Measurements from ENCODE around the gene NOS3.

The NOS3 gene

GRCh38 chr7:150965273-150965830, 25.5 kb upstream of the NOS3 start:
- DNase-seq = no peak

GRCh38 chr7:150966002-150966401, 24.8 kb upstream of the NOS3 start:
- DNase-seq = no peak

GRCh38 chr7:150967349-150967748, 23.5 kb upstream of the NOS3 start:
- no peak for DNase-seq

GRCh38 chr7:150968056-150968733, 22.6 kb upstream of the NOS3 start:
- no peak for DNase-seq

- no peak for DNase-seq
Observed at GRCh38 chr7:150968734-150969372, 22.0 kb upstream of the NOS3 start.

- DNase-seq = no peak
Observed at GRCh38 chr7:150969475-150969874, 21.3 kb upstream of the NOS3 start.

- DNase-seq = no peak
Observed at GRCh38 chr7:150970424-150970823, 20.4 kb upstream of the NOS3 start.

GRCh38 chr7:150971242-150972022, 19.4 kb upstream of the NOS3 start:
- no peak for DNase-seq

- DNase-seq = no peak
Observed at GRCh38 chr7:150972023-150972468, 18.8 kb upstream of the NOS3 start.

GRCh38 chr7:150972741-150973140, 18.1 kb upstream of the NOS3 start:
- no peak for DNase-seq

GRCh38 chr7:150973571-150974451, 17.0 kb upstream of the NOS3 start:
- no peak for DNase-seq

GRCh38 chr7:150974468-150975391, 16.1 kb upstream of the NOS3 start:
- peak; percentile 84 for DNase-seq

GRCh38 chr7:150975536-150976319, 15.1 kb upstream of the NOS3 start:
- no peak for DNase-seq

- no peak for DNase-seq
Observed at GRCh38 chr7:150976529-150977381, 14.1 kb upstream of the NOS3 start.

GRCh38 chr7:150977382-150978125, 13.3 kb upstream of the NOS3 start:
- DNase-seq = no peak

- DNase-seq = no peak
Observed at GRCh38 chr7:150978126-150978789, 12.6 kb upstream of the NOS3 start, which contains the start of gene KCNH2. KCNH2 (minus strand) TSS chr7:150978321; CDS start chr7:150977913, 408 bp downstream.

GRCh38 chr7:150979713-150980390, 11.0 kb upstream of the NOS3 start:
- no peak for DNase-seq
